Measurements from ENCODE around the gene UBR4.
"Not testable (repeated sequence)": the region's sequence is repeated elsewhere in the genome, so short reads cannot be mapped to it uniquely, and the experiment has no call there.

Gene UBR4

DNA sequence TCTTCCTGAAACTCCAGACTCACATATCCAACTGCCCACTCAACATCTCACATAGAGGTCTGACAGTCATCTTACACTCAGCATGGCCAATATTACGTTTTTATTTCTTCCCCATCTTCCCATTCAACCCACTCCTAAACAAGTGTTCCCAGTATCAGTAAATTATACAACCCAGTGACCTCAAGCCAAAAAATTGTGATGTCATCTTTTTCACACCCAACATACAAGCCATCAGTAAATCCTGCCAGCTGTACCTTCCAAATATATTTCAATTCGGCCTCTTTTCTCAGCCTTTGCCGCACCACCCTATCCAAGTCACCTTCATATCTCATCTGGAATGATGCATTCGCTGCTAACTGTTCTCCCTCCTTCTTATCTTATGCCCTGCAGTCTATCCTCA, 19.6 kb downstream of the UBR4 start:
- DNase-seq (ENCODE audit: low read depth in 2 of 2) = no peak

DNA sequence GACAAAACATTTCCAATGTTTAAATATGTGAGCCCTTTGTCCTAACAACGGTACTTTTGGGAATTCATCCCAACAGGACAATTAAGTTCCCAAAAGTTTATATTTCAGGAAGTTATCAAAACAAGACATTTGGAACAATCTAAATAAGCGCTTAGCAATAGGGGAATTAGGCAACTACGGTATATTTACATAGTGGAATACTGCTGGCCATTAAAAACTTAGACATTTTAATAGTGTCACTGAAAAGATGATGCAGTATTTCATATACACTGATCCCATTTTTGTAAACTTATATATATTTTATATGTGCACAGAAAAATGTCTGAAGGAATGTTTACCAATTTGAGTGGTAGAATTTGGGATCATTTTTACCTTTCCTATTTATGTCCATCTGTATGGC, 20.8 kb downstream of the UBR4 start:
- DNase-seq (ENCODE audit: low read depth in 2 of 2) = no peak

DNA sequence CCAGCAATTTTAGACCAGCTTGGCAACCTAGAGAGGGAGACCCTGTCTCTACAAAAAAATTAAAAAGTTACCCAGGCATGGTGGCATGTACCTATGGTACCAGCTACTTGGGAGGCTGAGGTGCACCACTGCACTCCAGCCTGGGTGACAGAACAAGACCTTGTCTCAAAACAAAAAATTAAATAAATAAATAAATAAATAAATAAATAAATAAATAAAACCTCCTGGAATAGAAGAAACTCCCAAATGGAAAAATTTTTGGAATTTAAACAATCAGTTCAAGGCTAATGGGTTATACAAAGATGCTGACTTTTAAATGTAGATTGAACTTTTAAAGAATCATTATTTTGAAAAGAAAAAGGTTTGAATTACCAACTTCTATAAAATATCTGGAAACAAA, 22.2 kb downstream of the UBR4 start:
- no peak for DNase-seq (ENCODE audit: low read depth in 2 of 2)

DNA sequence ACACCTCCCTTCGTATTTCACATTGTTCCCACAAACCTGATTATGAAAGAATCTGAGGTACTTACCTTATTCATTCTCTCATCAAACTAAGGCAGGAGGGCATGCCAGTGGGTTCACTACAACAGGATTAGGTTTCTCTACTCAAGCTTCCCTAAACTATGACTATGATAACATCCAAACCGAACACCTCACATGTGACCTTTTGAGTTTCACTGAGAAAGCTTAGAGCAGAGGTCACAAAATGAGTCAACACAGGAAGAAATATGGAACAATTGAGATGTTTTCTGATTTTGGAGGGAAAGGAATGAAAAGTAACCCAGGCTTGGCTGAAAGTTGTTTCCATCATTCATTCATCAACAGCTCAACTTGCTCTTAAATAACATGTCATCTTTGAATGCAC, 24.1 kb downstream of the UBR4 start:
- DNase-seq (ENCODE audit: low read depth in 2 of 2) = no peak

DNA sequence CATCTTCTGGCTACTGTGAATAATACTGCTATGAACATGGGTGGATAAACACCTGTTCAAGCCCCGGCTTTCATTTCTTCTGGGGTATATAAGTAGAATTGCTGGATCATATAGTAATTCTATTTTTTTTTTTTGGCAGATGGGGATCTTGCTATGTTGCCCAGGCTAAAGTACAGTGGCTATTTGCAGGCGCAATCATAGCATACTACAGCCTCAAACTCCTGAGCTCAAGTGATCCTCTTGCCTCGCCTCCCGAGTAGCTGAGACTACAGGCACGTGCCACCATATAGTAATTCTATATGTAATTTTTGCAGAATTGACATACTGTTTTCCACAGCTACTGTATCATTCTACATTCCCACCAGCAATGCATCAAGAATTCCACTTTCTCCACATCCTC, 27.8 kb downstream of the UBR4 start:
- DNase-seq (ENCODE audit: low read depth in 2 of 2) = no peak

DNA sequence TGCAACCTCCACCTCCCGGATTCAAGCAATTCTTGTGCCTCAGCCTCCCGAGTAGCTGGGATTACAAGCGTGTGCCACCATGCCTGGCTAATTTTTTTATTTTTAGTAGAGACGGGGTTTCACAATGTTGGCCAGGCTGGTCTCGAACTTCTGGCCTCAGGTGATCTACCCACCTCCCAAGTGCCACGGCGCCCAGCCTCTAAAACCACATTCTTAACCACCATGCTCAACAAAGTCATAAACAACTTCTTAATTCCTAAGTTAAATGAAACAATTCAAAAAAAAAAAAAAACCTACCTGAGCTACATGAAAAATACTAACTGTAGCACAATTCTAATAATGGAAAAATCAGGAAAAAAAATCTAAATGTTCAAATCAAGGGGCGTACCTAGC, 29.8 kb downstream of the UBR4 start:
- DNase-seq (ENCODE audit: low read depth in 2 of 2) = not testable (repeated sequence)

DNA sequence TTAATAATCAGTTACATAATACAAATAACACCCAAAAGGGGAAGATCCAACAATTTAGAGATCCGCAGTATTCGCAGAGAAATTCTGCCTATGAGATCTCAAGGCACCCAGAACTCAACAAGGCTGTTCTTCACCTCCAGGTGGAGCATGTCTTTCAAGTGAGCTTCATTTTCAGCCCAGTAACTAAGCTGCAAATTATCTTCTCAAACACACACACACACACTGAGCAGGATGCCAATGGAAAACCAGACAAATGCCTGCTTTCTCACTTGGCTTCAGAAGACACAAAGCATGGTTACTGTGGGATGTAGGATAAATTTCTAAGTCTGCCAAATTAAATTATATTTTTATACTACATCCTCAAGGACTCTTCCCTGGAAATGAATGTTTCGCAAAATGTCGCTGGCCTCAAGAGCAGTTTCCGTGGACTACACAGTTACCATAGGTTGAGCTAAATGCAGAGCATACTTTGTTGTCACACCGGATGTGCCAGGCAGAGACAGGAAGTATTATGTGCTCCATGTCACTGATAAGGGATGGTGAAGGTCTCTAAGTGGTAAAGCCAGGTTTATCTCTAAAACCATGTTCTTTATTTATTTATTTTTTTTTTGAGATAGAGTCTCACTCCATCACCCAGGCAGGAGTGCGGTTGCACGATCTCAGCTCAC, 30.3 kb downstream of the UBR4 start:
- no peak for DNase-seq (ENCODE audit: low read depth in 2 of 2)

DNA sequence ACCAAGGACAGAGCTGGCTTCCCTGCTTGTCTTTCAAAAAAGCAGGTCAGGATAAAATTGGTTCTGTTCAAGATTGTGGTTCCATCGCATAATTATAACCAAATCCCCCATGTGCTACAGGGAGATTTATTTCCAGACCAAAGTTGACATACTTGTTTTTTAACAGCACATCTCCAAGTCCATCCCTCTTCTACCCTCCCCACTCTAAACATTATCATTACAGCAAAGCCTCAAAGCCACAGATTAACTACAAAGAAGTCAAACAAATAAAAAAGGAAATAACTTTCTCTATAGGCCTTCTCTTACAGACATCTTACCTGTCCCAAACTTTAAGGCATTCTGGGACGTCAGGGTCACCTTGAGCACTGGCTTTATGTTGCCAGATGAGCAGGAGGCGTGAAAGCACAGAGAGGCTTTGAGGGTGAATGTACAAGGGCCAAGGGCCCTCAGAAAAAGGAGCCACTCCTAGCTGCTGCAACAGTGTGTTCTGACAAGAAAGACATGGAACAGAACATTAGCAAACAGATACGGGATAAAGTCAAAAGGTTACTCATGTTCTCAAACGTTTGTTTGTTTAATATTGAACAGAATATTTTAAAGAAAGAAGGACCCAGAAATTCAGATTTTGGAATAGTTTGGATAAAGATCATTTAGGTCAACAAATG, 31.2 kb downstream of the UBR4 start:
- DNase-seq (ENCODE audit: low read depth in 2 of 2) = no peak

DNA sequence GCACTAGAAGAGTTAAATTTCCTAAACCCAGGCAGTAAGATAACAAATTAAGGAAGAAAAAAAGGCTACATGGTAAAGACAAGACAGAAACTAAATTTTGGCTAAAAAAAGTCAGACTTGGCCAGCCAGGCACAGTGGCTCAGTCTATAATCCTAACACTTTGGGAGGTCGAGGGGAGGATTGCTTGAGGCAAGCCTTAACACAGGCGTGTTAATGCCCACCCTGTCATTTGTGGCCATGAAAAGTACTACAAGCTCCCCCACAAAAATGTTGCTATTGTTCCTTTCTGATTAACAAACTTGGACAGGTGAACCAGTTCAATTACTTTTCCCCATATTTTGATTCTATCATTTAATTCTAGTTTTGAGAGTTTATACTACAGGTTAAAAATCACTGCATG, 32.3 kb downstream of the UBR4 start:
- DNase-seq (ENCODE audit: low read depth in 2 of 2) = no peak

DNA sequence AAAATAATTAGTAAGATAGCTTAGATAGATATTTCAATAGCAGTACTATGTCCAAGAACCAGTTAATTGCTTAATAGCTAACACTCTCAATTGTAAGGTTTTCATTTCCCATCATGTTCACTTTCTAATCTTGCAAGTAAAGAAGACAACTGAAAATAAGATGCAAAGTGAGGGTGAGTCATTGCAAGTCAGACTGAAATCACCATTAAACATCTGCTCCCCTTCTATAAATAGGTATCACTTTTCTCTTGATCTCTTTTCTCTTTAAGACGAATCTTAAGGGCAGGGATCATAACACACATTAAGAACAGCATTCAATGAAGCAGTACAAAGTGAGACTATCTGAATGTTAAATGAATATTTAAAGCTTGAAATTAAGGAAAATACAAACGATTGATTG, 40.4 kb downstream of the UBR4 start:
- no peak for DNase-seq (ENCODE audit: low read depth in 2 of 2)

DNA sequence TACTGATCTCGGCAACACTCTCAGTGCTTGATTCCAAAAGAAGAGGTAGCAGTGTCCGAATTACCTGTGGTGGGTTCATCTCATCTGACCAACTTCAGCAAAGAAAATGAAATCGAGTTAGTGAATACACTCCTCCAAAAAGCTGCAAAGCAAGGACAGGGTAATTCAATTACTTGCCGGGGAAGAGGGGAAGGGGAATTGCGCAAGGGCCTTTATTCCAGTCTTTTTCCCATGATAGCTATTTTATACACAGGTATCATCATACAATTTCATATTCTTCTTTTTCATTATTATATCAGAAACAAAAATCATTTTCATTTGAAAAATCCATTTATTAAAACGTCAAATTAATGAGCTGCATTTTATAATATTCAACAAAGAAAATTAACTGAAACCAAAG, 42.9 kb downstream of the UBR4 start:
- DNase-seq (ENCODE audit: low read depth in 2 of 2) = no peak

DNA sequence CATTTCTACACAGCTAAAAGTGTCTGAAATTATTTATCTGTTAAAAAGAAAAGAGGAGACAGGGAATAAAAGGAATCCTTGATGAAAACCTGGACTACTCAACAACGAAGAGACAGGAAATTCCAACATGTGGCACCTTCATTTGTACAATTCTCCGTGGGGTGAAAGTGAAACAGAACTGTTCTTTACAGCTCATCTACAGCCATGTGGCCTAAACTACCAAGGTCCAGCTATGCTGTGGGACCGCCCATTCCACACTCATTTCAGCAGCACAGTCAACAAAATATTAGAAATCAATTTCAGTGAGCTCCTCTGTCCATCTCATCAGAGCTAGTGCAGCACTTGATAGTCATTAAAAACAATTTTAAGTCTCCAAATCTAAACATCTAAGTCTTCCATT, 44.0 kb downstream of the UBR4 start:
- DNase-seq (ENCODE audit: low read depth in 2 of 2) = no peak

DNA sequence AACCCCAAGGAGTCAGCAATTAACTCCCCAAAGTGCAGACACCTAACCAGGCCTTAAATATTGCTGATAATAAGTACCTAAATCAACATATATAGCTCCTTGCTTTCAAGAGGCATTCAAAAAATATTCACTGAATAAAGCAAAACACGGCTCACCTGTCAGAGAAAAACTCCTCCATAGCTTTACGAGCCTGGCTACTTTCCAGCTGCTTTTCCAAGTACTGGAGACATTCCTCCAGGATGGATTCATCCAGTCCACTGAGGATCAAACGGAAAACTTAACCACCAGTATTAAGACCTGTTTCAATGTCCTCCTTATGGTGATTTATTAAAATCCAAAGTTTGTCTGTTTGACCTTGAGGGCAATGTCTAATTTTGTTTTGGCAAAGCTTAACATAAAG, 44.6 kb downstream of the UBR4 start:
- no peak for DNase-seq (ENCODE audit: low read depth in 2 of 2)

DNA sequence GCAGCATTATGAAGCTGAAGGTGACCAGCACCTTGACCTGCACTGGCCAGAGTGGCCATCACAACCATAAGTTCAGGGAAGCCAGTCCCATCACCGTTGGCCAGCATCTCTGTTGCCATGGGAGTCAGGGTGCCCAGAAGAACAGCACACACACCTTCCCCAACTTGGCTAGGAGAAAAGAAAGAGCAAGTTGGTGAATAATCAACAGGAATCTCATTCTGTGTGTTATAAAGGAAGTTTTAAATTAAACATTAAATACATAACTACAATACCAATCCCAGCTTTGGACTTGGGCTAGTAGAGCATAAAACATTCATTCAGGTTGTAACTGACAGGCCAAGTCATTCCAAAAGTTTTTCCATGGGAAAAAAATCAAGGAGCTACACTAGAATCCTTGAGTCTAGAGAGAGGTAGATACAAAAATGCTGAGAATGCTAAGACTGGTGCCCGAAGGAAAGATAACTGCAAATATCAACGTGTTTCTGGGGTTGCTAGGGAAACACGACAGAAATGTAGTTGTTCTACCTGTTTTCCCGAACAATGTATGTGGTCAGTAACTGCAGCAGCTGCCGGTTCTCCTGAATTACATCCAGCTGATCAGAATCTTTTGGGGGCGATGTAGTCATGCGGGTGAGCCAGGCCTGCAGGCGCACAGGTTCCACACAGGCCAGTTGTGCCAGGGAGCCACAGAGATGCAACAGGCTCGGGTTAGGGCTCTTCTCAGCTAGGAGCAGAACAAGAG, 45.6 kb downstream of the UBR4 start:
- DNase-seq (ENCODE audit: low read depth in 2 of 2) = no peak

DNA sequence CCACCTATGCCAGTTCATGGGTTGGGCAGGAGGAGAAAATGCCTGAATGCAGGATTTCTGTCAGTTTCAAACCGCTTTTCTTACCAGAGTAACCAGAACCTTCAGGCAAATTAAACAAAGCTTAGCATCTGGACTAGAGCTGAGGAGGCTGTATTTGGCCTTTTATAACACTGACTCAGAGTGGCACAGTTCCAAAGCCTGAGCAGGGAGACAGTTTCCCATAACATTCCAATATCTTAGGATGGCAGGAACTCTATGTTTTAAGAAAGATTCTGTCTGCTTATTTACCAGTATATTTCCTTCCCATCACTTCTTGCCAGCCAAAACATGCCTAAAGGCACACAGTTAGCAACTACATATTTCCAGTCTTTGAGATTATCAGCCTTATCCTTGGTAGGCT, 46.8 kb downstream of the UBR4 start:
- DNase-seq (ENCODE audit: low read depth in 2 of 2) = no peak

DNA sequence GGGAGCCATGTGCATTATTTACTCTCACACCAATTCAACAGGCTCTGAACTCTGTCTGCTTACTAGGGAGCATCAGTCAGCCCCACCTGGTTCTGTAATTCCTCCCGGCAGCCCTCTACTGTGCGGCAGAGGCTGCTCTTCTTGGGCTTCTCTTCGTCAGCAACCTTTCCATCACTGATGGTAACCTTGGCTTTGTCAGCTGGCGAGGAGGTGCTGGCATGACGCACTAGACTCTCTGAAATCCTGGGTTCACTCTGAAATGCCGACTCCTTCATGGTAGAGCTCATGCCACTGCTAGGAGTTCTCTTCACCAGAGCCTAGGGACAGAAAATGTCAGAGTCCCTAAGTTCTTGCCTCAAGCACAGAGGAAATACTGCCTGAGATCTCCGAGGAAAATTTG, 49.2 kb downstream of the UBR4 start:
- DNase-seq (ENCODE audit: low read depth in 2 of 2) = no peak

DNA sequence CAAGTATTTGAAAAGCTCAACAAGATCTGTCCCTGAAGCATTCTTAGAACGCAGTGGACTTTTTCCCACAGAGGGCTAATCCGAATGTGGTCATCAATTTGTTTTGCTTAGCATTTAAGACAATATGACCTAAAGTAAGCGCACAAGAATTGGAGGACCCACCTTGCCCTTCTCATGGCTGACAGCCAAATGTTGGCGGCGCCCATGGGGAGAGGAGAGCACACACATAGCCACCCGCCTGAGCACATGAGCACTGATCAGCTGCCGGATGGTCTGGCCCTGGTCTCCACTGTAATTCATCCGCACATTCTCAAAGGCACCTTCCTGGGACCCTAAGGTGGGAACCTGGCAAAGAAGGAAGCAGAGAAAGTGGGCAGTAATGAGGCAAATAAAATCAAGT, 52.4 kb downstream of the UBR4 start:
- no peak for DNase-seq (ENCODE audit: low read depth in 2 of 2)

DNA sequence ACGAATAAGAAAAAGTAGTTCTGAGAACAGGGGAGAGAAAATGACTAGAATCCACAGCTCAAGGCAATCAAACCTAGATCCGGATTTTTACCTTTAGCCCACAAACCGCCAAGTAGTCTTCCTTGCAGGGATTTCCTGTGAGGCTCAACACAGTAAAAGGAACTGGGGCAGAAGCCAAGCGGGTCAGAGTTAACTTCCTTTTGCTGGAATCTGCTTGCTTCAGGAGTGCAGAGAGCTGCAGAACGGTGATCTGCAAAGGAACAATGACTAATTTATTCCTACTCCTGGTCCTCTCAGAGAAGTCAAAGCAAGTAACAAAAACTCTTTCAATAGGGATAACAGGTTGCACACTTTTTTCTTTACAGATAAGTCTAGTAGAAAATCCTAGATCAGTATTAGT, 53.4 kb downstream of the UBR4 start:
- no peak for DNase-seq (ENCODE audit: low read depth in 2 of 2)

DNA sequence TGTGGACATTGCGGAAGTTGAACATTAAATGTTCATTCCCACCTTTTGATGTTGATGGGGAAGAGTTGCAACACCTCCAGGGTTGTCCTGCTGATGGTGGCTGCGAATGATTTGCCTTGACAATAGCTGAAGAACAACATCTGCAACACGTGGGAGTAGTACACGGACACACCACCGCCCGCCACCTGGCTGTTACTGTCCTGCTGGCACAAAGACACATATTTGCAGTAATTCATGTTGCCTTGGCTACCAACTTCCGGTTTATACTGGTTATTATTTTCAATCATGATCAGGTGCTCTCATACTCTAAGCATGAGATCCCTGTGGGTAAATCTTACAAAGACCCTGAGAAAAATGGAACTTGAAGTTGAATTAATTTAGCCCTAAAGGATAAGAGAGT, 55.2 kb downstream of the UBR4 start:
- DNase-seq (ENCODE audit: low read depth in 2 of 2) = no peak

DNA sequence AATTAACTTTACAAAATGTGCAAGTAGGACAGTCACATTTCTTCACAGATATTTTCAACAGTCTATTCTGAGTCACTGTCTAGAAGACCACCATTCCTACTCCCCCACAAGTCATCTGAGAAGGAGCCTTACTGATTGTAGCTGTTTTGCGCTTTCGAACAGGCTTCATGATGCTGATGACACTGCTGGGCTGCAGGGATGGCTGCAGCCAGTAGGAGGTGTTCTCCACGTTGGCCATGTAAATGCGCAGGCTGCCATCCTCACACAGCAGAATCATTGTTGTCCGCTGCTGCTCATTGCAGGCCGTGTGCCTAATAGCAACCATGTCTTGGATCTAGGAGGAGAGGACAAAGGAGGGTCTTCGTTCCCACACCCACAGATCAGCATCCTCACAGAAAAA, 56.9 kb downstream of the UBR4 start:
- no peak for DNase-seq (ENCODE audit: low read depth in 2 of 2)

DNA sequence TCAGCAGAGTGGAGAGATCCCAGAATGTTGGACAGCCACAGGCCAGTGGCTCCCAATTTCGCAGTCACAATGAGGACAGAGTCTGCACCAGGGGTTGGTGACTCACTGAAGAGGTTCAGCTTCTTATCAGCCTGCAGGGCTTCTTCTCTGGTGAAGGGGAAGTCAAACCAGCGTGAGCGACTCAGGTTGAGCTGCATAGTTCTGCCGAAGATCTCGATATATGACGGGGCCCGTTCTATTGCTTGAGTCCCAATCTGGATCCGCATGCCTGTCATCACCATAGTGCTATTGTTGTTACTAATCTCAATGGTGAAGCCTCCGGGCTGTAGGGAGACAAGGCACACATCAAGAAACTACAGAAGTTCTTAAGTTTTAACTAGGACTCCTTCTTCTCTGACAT, 58.5 kb downstream of the UBR4 start:
- no peak for DNase-seq (ENCODE audit: low read depth in 2 of 2)

DNA sequence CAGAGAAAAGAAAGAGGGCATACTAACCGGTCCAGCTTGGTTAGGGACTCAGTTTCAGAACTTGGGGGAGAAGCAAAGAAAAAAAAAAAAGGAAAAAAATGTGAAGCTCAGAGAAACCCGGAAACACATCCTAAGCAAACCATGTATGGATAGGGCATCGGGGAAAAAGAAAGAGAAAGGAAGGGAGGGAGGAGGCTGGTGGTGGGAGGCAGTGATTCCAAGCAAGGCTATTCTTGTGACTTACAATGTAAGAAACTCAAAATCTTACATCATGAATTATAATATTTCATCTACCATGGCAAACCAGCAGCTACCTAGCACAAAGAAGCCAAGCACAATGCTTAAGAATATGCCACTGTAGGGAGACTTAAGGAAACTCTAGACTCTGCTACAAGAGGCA, 60.3 kb downstream of the UBR4 start:
- no peak for DNase-seq (ENCODE audit: low read depth in 2 of 2)

DNA sequence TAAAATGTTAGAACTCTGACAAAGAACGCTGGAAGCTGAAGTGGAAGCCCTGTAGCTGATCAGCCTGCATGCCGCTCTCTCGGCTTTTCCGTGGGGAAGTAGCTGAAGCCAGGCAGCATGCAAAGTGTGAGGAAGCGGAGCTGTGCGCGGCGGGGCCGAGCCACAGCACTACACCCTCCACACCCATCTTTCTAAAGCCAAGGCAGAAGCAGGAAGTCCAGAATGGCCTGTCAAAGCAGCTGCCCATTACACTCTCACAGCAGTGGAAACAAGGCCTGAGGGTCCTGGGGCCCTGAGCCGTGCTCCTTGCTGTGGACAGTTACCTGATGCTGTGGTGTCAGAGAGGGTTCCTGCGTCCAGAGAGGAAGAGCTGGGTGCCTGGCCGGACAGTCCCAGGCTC, 69.6 kb downstream of the UBR4 start:
- DNase-seq (ENCODE audit: low read depth in 2 of 2) = no peak

Measured in stimulated activated CD8-positive, alpha-beta memory T cell treated with anti-CD3 and anti-CD28 coated beads, Interleukin-15, amount 100 ng/mL, for 48 hours (primary cell).